ENCODE measurements around the gene PACSIN1.

PACSIN1 gene

DNA sequence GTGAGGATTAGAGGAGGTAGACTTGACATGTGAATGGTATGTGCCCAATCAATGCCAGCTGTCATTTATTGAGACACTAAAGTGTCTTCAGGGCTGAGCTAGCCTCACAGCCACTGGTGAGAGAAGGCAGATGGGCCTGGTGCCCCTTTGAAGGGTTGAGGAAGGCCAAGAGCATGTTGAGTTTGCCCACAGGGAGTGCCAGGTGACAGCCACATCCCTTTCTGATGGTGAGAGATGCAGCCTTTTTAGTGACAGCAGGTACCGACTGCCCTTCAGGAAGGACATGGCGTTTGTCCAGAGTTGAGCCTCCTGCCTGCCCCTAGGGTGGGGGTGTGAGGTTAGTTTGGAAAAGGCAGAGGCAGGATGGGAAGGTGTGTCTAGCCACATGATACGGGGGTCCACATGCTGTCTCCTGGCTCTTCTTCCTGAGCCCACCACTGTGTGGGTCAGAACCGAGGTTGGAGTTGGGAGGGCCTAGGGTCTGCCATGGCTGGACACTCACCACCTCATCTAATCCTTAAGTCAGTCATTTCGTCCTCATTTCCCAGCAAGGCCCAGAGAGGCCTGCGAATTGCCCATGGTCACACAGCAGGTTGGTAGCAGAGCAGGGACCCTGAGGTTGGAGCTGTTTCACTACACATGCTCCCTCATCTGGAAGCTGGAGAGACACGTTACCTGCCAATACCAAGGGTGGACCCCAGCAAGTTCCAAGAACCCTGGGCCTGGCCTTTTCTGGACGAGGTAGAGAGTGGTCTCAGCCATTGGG is 57.7 kb downstream of the PACSIN1 start:
- ATAC-seq, result no peak

DNA sequence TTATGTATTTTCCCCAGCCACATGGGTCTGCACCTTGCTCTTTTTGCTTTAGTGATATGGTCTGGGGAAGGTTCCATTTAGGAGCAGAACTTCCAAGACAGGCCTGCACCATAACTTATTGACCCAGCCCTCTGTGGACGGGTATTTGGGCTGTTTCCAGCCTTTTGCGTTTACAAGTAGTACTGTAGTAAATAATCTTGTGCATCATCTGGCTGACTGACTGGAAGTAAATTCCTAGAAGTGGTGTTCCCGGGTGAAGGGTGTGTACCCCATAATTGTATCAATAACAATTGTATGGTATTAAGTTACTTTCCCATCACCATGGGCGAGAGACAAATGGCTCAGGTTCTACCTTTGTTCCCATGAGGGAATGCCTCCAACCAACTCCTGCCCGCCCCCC is 58.6 kb downstream of the PACSIN1 start:
- no peak overlapping the region for H3K27ac Mint-ChIP-seq
- H3K27me3 Mint-ChIP-seq, result no peaks in the 10 kb centered on the region
- no peak for ATAC-seq
- no peak overlapping the region for H3K4me3 Mint-ChIP-seq
- H3K9me3 Mint-ChIP-seq, result no peaks in the 10 kb centered on the region
- no peak for DNase-seq
- peaks cover 6% of the 10 kb centered on the region for H3K4me1 Mint-ChIP-seq

More for the DNA sequence above, 57.7 kb downstream of the PACSIN1 start:
- Mint-ChIP-seq H3K27ac (no peak overlapping the region), H3K4me3 (no peak overlapping the region), H3K9me3 (no peaks in the 10 kb centered on the region), H3K27me3 (no peaks in the 10 kb centered on the region), H3K4me1 (peaks cover 6% of the 10 kb centered on the region)
- no peak for DNase-seq

DNA sequence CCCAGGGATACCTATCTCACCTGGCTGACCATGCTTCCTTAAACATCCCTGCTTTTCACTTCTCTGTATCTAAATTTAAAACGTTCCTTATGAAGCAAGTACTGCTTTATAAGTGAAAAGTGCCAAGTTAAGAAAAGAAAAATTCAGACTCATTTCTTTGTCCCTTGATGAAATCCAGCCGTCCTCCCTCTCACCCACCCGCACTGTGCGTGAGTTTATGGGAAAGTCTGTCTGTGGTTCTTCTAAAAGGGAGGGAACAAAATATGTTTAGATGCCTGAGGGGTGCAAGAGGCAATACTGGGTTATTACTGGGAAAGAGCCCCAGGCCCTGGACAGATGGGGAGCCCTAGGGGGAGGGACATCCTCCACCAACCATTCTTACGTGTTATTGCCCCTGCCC is 59.1 kb downstream of the PACSIN1 start:
- Mint-ChIP-seq H3K27ac (no peak overlapping the region), H3K4me3 (no peak overlapping the region), H3K4me1 (peaks cover 6% of the 10 kb centered on the region), H3K9me3 (no peaks in the 10 kb centered on the region), H3K27me3 (no peaks in the 10 kb centered on the region)
- ATAC-seq, result no peak
- DNase-seq, result no peak

DNA sequence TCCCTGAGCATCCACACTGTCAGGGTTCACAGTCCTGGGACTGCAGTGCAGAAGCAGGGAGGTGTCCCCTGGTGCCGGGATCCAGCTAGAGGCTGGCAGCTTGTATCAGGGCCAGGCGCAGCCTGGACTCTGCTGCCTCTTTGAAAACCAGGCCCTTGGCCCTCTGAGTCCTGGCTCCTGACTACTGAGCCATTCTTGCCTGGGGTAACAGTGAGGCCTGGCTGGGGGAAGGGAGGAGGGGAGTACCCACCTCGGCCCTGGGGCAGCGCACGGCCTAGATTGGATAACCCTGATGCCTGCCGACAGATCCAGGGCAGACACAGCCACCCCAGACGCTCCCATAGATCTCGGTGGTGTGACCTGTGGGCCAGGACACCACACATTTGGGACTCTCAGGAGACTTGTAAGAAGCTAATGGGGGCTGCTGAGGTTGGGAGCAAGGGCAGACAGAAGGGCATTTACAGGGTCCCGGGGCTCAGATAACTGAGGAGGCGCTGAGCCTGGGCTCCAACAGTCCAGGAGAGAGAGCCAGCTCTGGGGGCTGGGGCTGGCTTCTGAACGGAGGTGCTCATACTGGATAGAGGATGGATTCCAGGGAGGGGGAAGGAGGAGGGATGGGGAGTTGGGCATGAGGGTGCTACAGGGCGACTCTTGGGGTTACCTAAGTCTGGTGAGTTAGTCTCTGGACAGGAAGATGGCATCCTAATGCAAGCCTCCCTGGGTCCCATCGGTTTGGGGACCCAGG is 59.7 kb downstream of the PACSIN1 start:
- H3K4me1 Mint-ChIP-seq, result peaks cover 6% of the 10 kb centered on the region
- no peaks in the 10 kb centered on the region for H3K27me3 Mint-ChIP-seq
- no peak overlapping the region for H3K4me3 Mint-ChIP-seq
- no peaks in the 10 kb centered on the region for H3K9me3 Mint-ChIP-seq
- ATAC-seq (no peak), DNase-seq (no peak)
- H3K27ac Mint-ChIP-seq, result no peak overlapping the region

DNA sequence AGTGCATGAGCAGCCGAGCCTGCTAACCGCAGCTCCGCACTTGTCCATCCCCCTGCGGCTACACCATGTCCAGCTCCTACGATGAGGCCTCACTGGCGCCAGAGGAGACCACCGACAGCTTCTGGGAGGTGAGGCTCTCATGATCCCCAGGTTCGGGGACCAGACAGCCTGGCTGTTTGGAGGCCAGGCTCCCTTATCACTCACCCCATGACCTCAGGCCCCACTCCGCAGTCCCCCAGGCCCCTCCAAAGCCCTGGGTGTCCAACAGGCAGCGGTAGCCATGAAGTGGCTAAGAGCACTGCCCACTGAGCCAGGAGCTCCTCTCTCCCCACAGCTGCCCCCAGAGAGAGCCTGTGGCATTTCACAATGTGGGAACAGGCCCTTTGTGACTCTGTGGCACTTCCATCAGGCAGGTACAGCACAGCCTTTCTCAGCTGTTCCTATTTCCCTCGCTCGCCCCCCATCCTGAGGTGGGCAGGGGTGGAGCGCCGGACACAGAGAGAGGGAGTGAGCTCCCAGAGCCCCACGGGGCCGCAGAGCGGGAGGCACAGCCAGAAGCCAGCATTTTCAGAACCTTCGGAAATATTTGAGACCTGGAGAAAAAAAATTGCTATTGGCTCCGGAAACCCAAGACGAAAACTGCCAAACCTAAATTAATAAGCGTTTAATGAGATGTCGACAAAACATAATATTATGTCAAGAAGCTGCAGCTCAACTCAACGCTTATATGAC is 60.5 kb downstream of the PACSIN1 start:
- Mint-ChIP-seq H3K27me3 (no peaks in the 10 kb centered on the region), H3K27ac (no peak overlapping the region), H3K9me3 (no peaks in the 10 kb centered on the region), H3K4me1 (peaks cover 6% of the 10 kb centered on the region), H3K4me3 (peak overlapping the region in 1 of 2 donors; percentile 40)
- no peak for ATAC-seq
- DNase-seq, result no peak

DNA sequence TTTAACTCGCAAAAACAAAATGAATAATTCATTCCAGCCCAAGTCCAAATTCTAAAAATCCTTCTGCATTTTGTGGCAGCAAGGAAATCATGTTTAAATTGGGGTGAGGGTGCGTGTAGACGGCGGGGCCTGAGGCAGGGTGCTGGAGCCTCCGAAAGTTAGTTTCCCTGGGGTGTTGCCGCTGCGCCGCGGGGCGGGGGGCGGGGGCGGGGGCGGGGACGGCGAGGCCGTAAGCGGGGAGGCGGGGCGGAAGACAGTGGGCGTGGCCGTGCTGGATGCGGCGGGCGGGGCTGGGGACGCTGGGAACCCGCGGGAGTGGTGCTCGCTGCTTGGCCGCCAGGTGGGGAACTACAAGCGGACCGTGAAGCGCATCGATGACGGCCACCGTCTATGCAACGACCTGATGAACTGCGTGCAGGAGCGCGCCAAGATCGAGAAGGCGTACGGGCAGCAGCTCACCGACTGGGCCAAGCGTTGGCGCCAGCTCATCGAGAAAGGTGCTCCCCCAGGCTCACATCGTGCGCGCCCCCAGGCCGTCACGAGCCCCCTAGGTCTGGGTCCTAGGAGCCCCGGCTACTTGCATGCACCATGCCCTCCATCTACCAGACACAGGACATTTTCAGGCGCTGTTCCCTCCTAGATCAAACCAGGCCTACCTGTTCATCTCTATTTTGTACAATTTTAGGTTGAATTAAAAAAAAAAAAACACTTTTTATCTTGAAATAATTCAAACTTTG is 61.3 kb downstream of the PACSIN1 start:
- peaks cover 6% of the 10 kb centered on the region for H3K4me1 Mint-ChIP-seq
- H3K9me3 Mint-ChIP-seq, result no peaks in the 10 kb centered on the region
- H3K27ac Mint-ChIP-seq, result no peak overlapping the region
- peak overlapping the region; percentile 38 to 64 for H3K4me3 Mint-ChIP-seq
- ATAC-seq, result peak; percentile 96
- no peaks in the 10 kb centered on the region for H3K27me3 Mint-ChIP-seq
- peak; percentile 95 for DNase-seq

DNA sequence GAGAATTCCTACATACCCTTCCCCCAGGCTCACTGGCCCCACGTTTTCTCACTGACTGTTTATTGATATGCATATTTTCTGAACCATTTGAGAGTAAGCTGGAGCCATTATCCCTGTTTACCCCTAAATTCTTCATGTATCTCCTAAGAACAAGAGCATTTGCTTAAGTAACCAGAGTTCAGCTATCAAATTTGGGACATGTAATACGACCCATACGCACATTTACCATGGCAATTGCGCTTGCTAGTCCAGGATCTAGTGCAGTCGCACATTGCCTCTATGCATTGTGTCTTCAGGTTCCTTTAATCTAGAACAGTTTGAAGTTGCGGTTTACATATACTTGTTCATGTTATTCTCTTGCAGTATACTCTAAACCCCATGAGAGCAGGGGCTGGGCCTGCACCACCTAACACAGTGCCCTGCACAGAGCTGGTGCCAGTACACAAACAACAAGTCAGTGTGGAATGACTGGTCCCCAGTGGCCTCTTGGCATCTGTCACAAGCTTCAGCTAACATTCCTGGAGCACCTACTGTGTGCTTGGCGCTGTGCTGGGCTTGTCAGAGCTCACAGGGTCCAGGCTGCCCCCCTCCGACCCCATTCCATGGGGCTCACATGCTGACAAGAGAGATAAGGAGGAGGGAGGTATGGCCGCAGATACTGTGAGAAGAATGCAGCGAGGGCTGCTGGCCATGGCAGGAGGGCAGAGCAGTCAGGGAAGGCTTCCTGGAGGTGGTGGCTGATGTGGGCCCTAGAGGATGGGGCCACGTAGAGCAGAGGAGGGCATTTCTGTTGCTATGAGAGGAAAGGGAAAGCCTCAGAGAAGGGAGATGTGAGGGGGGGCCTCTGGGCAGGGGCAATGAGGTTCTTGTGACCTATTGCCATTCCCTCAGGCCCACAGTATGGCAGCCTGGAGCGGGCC is 62.1 kb downstream of the PACSIN1 start:
- peak overlapping the region in 1 of 2 donors; percentile 65 for H3K27ac Mint-ChIP-seq

DNA sequence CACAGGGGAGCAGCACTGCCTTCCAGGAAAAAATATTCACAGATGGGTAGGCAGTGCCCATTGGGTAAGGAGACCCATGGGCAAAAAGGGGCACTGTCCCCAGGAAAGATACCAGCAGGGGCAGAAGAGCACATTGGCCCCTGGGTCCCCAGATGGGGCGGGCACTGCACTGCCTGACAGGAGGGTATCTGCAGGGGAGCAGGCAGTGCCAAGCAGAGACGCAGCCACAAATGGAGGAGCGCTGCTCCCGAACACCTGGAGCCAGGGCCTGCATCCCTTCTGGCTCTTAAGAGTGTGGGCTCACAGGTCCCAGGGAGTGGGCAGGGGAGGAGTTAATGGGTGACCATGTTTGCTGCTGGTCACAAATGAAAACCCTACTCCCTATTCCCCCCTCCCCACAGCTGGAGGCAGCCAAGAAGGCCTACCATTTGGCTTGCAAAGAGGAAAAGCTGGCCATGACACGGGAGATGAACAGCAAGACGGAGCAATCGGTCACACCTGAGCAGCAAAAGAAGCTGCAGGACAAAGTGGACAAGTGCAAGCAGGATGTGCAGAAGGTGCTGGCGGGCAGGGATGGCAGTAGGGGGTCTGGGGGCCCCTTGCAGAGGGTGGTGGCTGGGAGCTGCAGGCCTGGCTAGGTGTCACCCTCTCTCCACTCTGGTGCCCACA is 63.3 kb downstream of the PACSIN1 start:
- DNase-seq (no peak), ATAC-seq (no peak)
- H3K4me3 Mint-ChIP-seq, result no peak overlapping the region
- no peaks in the 10 kb centered on the region for H3K27me3 Mint-ChIP-seq
- peaks cover 6% of the 10 kb centered on the region for H3K4me1 Mint-ChIP-seq
- no peaks in the 10 kb centered on the region for H3K9me3 Mint-ChIP-seq
- no peak overlapping the region for H3K27ac Mint-ChIP-seq

More for the DNA sequence above, 62.1 kb downstream of the PACSIN1 start:
- peak overlapping the region in 1 of 2 donors; percentile 34 for H3K4me3 Mint-ChIP-seq
- H3K4me1 Mint-ChIP-seq, result peaks cover 6% of the 10 kb centered on the region
- no peak for DNase-seq
- H3K9me3 Mint-ChIP-seq, result no peaks in the 10 kb centered on the region
- ATAC-seq, result no peak
- H3K27me3 Mint-ChIP-seq, result no peaks in the 10 kb centered on the region

DNA sequence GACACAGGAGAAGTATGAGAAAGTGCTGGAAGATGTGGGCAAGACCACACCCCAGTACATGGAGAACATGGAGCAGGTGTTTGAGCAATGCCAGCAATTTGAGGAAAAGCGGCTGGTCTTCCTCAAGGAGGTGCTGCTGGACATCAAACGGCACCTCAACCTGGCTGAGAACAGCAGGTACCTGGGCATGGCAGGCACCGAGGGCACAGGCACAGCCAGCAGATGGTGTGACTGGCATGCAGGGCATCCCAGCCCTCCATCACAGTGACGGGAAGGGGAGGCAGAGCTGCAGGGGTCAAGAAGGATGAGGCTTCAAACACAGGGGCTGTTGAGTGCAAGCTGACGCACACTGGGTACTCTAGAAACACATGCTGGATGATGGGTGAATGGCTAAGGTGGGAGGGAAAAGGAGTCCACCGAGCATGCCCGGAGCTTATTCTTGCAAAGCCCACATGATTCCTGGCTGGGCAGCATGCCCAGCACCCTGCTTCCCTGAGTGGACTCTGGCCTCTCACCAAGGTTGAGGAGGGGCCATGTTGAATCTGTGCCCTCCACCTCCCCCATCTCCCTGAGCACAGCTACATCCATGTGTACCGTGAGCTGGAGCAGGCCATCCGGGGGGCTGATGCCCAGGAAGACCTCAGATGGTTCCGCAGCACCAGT is 63.9 kb downstream of the PACSIN1 start:
- H3K27me3 Mint-ChIP-seq, result no peaks in the 10 kb centered on the region
- H3K4me1 Mint-ChIP-seq, result peaks cover 6% of the 10 kb centered on the region
- no peak for ATAC-seq
- no peak overlapping the region for H3K4me3 Mint-ChIP-seq
- no peaks in the 10 kb centered on the region for H3K9me3 Mint-ChIP-seq
- no peak overlapping the region for H3K27ac Mint-ChIP-seq
- no peak for DNase-seq

DNA sequence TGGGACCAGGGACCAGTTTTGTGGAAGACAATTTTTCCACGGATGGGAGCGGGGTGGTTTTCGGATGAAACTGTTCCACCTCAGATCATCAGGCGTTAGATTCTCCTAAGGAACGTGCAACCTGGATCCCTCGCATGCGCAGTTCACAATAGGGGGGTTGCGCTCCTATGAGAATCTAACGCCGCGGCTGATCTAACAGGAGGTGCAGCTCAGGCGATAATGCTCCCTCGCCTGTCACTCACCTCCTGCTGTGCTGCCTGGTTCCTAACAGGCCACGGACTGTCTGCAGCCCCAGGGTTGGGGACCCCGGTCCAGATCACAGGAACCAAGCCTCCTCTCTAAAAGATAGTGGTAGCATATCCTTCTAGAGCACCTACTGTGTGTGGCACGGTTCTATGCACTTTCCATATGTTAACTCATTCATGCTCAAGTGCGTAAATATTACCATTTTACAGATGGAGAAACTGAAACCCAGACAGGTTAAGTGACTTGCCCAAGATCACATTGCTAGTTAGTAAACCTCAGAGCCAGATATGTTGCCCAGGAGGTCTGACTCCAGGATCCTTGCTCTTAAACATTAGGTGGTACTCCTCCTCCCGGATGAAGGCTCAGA is 65.0 kb downstream of the PACSIN1 start:
- DNase-seq (no peak), ATAC-seq (no peak)
- Mint-ChIP-seq H3K4me1 (peaks cover 6% of the 10 kb centered on the region), H3K27me3 (no peaks in the 10 kb centered on the region), H3K27ac (no peak overlapping the region), H3K9me3 (no peaks in the 10 kb centered on the region), H3K4me3 (no peak overlapping the region)

DNA sequence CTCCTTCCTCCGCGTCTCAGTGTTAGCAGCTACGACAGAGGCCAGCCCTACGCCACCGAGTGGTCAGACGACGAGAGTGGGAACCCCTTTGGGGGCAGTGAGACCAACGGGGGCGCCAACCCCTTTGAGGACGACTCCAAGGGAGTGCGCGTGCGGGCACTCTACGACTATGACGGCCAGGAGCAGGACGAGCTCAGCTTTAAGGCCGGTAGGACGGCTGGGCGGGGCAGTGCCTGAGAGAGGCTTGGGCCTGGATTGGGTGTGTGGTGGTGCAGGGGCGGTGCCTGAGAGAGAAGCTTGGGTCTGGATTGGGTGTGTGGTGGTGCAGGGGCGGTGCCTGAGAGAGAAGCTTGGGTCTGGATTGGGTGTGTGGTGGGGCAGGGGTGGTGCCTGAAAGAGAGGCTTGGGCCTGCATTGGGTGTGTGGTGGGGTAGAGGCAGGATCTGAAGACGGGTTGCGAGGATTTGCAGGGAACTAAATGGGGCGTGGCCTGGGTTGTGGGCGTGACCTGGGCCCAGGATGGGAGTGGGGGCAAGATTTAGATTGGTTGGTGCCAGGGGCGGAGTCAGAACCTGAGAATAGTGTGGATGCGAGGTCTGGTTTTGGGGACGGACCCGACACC is 65.8 kb downstream of the PACSIN1 start:
- Mint-ChIP-seq H3K27me3 (no peaks in the 10 kb centered on the region), H3K4me1 (peaks cover 6% of the 10 kb centered on the region), H3K4me3 (no peak overlapping the region), H3K27ac (no peak overlapping the region), H3K9me3 (no peaks in the 10 kb centered on the region)
- peak; percentile 14 for ATAC-seq
- DNase-seq, result peak; percentile 7 to 27

DNA sequence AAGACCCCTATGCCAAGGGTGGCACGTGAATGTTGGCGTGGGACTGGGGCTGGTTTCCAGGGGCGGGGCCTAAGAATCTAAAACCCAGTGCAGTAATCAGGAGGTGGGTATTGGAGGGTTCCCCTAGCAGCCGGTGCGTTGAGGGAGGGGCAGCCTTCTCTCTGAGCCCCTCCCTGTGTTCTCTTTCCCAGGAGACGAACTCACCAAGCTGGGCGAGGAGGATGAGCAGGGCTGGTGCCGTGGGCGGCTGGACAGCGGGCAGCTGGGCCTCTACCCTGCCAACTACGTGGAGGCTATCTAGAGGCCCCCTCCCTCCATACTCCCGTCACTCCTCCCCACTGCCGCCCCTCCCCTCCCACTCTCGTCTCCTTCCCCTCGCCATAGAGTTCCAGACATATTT is 66.4 kb downstream of the PACSIN1 start:
- H3K4me3 Mint-ChIP-seq, result no peak overlapping the region
- H3K9me3 Mint-ChIP-seq, result no peaks in the 10 kb centered on the region
- H3K27ac Mint-ChIP-seq, result no peak overlapping the region
- DNase-seq, result no peak
- ATAC-seq, result no peak
- peaks cover 6% of the 10 kb centered on the region for H3K4me1 Mint-ChIP-seq
- no peaks in the 10 kb centered on the region for H3K27me3 Mint-ChIP-seq

DNA sequence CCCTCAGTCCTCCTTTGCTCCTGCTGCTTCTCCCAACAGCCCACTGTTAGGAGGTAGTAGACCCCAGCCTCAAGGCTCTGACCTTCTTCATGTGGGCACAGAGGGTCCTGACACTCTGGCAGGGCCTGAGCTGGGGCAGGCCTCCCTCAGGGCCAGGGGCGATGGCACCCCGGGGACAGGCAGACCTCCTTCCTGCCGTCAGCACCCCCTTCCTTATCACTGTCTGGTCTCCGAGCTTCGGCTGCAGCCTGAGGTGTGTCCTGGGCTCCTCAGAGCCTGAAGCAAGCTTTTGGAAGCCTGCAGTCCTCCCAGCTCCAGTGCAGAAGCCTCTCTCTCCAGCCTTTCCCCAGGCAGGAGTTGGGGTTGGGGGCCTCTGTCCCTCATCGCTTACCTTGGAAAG is 68.3 kb downstream of the PACSIN1 start:
- ATAC-seq (no peak), DNase-seq (no peak)
- Mint-ChIP-seq H3K4me3 (no peak overlapping the region), H3K4me1 (no peaks in the 10 kb centered on the region), H3K9me3 (no peaks in the 10 kb centered on the region), H3K27ac (no peak overlapping the region), H3K27me3 (no peaks in the 10 kb centered on the region)
